ENCODE data around the gene YBEY.

- TF ChIP-seq CTCF (IDR thresholded peaks at IDR 0.05; ENCODE audit: insufficient read depth, low read depth, low read length) (no peak), EZH2 (IDR thresholded peaks at IDR 0.05; ENCODE audit: insufficient read depth, low read length) (no peak)
Observed at GRCh38 chr21:46284077-46284644, 2.0 kb upstream of the YBEY start.
